22Rv1 (cell line): ENCODE results near the gene NKG7.

ENCODE experiments used
- CTCF ChIP-seq: fragments of 450-650 bp; IDR thresholded peaks from 2 replicates; pipeline ENCODE4 v1.5.1; 2017; ENCODE audit warnings: mild to moderate bottlenecking
- ZFX ChIP-seq: fragments of 450-650 bp; IDR thresholded peaks from 2 replicates; pipeline ENCODE4 v1.6.1; 2017; ENCODE audit warnings: antibody characterized with exemption, borderline replicate concordance

- TF ChIP-seq CTCF (no peak), ZFX (no peak)
These were observed 38.7 kb upstream of the NKG7 start for GRCh38 chr19:51410950-51411748.
